ENCODE data around the gene ATP8B1. TPM values are rescaled to one million over a fixed set of nuclear protein-coding genes. Genes with fewer than 3 reads are reported as not detected.
A peak's percentile ranks its signal among the peaks of the same experiment; 100 is the strongest.

ATP8B1 gene
- total RNA-seq, 1 donor from 2014 or later, result 38.7 TPM

DNA sequence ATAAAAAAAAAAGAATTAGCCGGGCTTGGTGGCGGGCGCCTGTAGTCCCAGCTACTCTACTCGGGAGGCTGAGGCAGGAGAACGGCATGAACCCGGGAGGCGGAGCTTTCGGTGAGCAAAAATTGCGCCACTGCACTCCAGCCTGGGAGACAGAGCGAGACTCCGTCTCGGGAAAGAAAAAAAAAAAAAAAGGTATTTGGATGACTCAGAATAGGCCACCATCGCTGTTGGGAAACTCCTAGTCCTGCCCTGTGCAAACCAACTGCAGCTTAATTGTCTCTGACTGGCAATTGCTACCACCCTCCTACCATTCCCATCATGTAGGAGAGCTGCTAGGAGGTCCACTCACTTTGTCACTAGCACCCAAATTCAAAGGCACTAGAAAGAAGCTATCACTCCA lies 43.5 kb downstream of the ATP8B1 start:
- Mint-ChIP-seq H3K36me3 (ENCODE audit: unreplicated experiment) (peaks cover 21% of the 10 kb centered on the region), H3K4me1 (ENCODE audit: unreplicated experiment) (peaks cover 14% of the 10 kb centered on the region), H3K4me3 (ENCODE audit: unreplicated experiment) (no peak overlapping the region), H3K9me3 (ENCODE audit: unreplicated experiment) (peaks cover 6% of the 10 kb centered on the region), H3K27ac (ENCODE audit: unreplicated experiment) (no peak overlapping the region), H3K27me3 (ENCODE audit: unreplicated experiment) (no peaks in the 10 kb centered on the region)
- no peak for DNase-seq (ENCODE audit: extremely low spot score, unreplicated experiment)
- TF ChIP-seq, protein P1, sequence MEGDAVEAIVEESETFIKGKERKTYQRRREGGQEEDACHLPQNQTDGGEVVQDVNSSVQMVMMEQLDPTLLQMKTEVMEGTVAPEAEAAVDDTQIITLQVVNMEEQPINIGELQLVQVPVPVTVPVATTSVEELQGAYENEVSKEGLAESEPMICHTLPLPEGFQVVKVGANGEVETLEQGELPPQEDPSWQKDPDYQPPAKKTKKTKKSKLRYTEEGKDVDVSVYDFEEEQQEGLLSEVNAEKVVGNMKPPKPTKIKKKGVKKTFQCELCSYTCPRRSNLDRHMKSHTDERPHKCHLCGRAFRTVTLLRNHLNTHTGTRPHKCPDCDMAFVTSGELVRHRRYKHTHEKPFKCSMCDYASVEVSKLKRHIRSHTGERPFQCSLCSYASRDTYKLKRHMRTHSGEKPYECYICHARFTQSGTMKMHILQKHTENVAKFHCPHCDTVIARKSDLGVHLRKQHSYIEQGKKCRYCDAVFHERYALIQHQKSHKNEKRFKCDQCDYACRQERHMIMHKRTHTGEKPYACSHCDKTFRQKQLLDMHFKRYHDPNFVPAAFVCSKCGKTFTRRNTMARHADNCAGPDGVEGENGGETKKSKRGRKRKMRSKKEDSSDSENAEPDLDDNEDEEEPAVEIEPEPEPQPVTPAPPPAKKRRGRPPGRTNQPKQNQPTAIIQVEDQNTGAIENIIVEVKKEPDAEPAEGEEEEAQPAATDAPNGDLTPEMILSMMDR (IDR thresholded peaks at IDR 0.05), result no peak

DNA sequence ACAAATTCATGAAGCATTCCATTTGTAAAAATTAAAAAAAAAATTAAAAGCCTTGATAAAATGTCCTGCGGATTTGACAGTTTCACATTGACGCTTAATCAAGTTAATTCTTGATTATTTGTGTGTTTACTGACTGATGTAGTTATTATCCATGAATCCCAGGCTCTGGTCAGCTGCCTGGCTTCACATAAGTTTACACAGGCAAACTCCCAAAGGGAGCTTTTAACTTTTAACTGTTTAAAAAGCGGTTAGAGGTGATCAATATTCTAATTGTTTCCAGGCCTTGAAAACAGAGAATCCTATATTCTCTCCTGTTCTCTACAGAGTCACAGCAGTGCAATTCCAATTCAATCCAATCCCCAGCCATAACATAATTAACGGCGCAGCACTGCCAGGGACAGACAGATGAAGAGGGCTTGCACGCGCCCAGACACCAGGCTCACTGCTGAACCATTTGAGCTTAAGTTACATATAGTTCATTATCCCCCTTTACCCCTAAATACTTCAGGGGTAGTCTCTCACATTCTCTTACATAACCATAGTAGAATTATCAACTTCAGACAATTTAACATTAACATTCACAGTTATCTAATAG lies 47.5 kb downstream of the ATP8B1 start:
- peak overlapping the region; percentile 11 for H3K27ac Mint-ChIP-seq (ENCODE audit: unreplicated experiment)
- TF ChIP-seq, protein P1 (IDR thresholded peaks at IDR 0.05), result no peak
- peaks cover 32% of the 10 kb centered on the region for H3K4me1 Mint-ChIP-seq (ENCODE audit: unreplicated experiment)
- H3K36me3 Mint-ChIP-seq (ENCODE audit: unreplicated experiment), result peaks cover 21% of the 10 kb centered on the region
- no peak overlapping the region for H3K4me3 Mint-ChIP-seq (ENCODE audit: unreplicated experiment)
- H3K27me3 Mint-ChIP-seq (ENCODE audit: unreplicated experiment), result no peaks in the 10 kb centered on the region
- H3K9me3 Mint-ChIP-seq (ENCODE audit: unreplicated experiment), result peaks cover 6% of the 10 kb centered on the region
- no peak for DNase-seq (ENCODE audit: extremely low spot score, unreplicated experiment)

DNA sequence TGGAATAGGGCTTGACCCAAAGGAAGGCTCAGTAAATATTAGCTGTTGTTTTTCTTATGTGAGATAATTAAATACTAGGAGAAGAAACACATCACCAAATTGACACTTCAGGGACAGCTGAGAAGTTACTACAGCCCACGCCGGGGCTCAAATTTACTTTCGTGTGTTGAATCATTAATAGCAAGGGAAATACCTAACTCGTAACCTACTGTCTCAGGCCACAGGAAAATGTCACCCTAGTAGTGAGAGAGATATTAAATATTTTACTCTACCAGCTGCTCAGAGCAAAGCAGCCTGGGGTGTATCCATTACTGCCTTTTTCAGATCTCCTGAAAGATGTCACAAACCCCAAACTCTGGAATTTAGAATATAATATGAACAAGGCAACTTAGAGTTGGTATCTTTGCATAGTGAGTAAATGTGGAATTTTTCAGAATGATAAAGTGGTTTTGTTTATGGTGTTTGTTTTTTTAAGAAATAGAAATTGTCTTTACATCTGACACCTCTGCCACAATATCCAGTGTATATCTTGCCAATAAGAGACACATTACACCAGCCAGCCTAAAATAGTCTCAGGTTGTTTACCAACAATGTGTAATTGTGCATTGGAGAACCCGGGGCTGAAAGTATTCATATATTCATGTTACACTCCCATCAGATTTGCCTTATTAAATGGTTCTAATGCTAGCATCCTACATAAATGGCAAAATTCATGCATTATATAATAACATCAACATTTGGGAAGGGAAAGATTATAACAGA lies 48.4 kb downstream of the ATP8B1 start:
- Mint-ChIP-seq H3K27me3 (ENCODE audit: unreplicated experiment) (no peaks in the 10 kb centered on the region), H3K9me3 (ENCODE audit: unreplicated experiment) (peaks cover 6% of the 10 kb centered on the region), H3K27ac (ENCODE audit: unreplicated experiment) (peak overlapping the region; percentile 39), H3K4me3 (ENCODE audit: unreplicated experiment) (no peak overlapping the region), H3K4me1 (ENCODE audit: unreplicated experiment) (peaks cover 32% of the 10 kb centered on the region), H3K36me3 (ENCODE audit: unreplicated experiment) (peaks cover 13% of the 10 kb centered on the region)
- TF ChIP-seq, protein P1 (IDR thresholded peaks at IDR 0.05), result no peak
- no peak for DNase-seq (ENCODE audit: extremely low spot score, unreplicated experiment)

DNA sequence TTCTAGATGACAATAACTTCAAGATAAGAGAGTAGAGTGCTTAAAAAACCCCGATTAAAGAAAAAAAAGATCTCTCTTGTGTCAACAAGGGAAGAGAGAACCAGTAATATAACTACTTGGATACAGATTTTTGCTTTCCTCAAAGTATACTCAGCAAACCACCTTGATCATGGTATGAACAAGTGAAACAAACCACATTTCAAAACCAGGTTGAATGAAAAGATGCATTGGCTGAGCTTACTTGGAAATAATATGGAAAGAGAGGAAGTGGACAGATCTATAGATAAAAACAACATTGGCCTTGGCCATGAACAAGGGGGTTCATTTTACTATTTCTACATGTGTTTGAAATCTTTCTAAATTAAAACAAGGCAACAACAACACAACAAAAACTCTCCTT lies 50.1 kb downstream of the ATP8B1 start:
- Mint-ChIP-seq H3K27ac (ENCODE audit: unreplicated experiment) (peak overlapping the region; percentile 15), H3K4me3 (ENCODE audit: unreplicated experiment) (no peak overlapping the region), H3K4me1 (ENCODE audit: unreplicated experiment) (peaks cover 49% of the 10 kb centered on the region), H3K36me3 (ENCODE audit: unreplicated experiment) (peaks cover 9% of the 10 kb centered on the region), H3K27me3 (ENCODE audit: unreplicated experiment) (no peaks in the 10 kb centered on the region), H3K9me3 (ENCODE audit: unreplicated experiment) (peaks cover 6% of the 10 kb centered on the region)
- no peak for DNase-seq (ENCODE audit: extremely low spot score, unreplicated experiment)
- TF ChIP-seq, protein P1 (IDR thresholded peaks at IDR 0.05), result no peak

DNA sequence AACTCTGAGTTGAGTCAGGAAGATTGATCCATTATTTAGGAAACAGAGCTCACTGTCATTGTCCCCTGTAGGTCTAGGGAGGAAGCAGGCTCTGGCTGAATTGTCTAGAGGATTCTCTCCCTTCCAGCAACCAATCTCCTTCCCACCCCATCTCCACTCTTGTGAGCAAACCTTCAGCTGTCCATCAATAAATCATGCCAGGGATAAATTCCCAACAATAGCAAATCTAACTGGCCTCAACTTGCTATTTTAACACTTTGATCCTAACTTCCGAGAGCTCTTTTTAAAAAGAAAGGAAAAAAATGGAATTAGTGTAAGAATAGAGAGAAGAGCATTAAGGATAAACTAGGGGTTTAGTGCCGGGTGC lies 53.5 kb downstream of the ATP8B1 start:
- H3K36me3 Mint-ChIP-seq (ENCODE audit: unreplicated experiment), result peaks cover 2% of the 10 kb centered on the region
- H3K27ac Mint-ChIP-seq (ENCODE audit: unreplicated experiment), result peak overlapping the region; percentile 68
- H3K4me1 Mint-ChIP-seq (ENCODE audit: unreplicated experiment), result peaks cover 55% of the 10 kb centered on the region
- no peak overlapping the region for H3K4me3 Mint-ChIP-seq (ENCODE audit: unreplicated experiment)
- no peaks in the 10 kb centered on the region for H3K9me3 Mint-ChIP-seq (ENCODE audit: unreplicated experiment)
- no peaks in the 10 kb centered on the region for H3K27me3 Mint-ChIP-seq (ENCODE audit: unreplicated experiment)
- DNase-seq (ENCODE audit: extremely low spot score, unreplicated experiment), result no peak
- TF ChIP-seq, protein P1 (IDR thresholded peaks at IDR 0.05), result no peak

Measured in osteocyte (in vitro differentiated cells).